SK-N-SH treated with all-trans-retinoic acid at 6 μM for 48 hours (cell line): ENCODE data around the gene MRPL40.

Source experiments
- ATAC-seq: fragments of 200-7000 bp; cut with Tn5 transposase; 3 replicates; pipeline ENCODE4 v1.9.1; 2020; ENCODE audit warnings: mild to moderate bottlenecking, moderate library complexity
- ARNTL ChIP-seq: fragments of 450-650 bp; formaldehyde crosslinking; IDR thresholded peaks from 2 replicates; pipeline ENCODE4 v1.5.0; 2020; ENCODE audit warnings: low read depth, mild to moderate bottlenecking, moderate library complexity, borderline replicate concordance
- BACH2 ChIP-seq: fragments of 250-450 bp; sonication (Bioruptor Pico); IDR thresholded peaks from 2 replicates; pipeline ENCODE4 v1.9.0; 2021; ENCODE audit warnings: mild to moderate bottlenecking, borderline replicate concordance
- CSDC2 ChIP-seq: fragments of 250-450 bp; sonication (Bioruptor Pico); IDR thresholded peaks from 2 replicates; pipeline ENCODE4 v1.5.0; 2020; ENCODE audit warnings: mild to moderate bottlenecking, moderate library complexity
- ESRRG ChIP-seq: fragments of 250-450 bp; sonication (Bioruptor Pico); IDR thresholded peaks from 2 replicates; pipeline ENCODE4 v1.6.1; 2021; ENCODE audit warnings: mild to moderate bottlenecking
- GLIS3 ChIP-seq: fragments of 250-450 bp; sonication (Bioruptor Pico); IDR thresholded peaks from 2 replicates; pipeline ENCODE4 v1.5.0; 2020; ENCODE audit warnings: mild to moderate bottlenecking, moderate library complexity
- OSR1 ChIP-seq: fragments of 250-450 bp; sonication (Bioruptor Pico); IDR thresholded peaks from 2 replicates; pipeline ENCODE4 v1.8.0; 2022; ENCODE audit warnings: moderate library complexity, mild to moderate bottlenecking, inconsistent platforms
- PPARA ChIP-seq: fragments of 250-450 bp; sonication (Bioruptor Pico); IDR thresholded peaks from 2 replicates; pipeline ENCODE4 v1.5.0; 2020; ENCODE audit warnings: mild to moderate bottlenecking, borderline replicate concordance
- RARB ChIP-seq: fragments of 250-450 bp; sonication (Bioruptor Pico); IDR thresholded peaks from 2 replicates; pipeline ENCODE4 v1.8.0; 2021; ENCODE audit warnings: mild to moderate bottlenecking, moderate library complexity
- TCF4 ChIP-seq: fragments of 250-450 bp; sonication (Bioruptor Pico); IDR thresholded peaks from 2 replicates; pipeline ENCODE4 v1.8.0; 2021; ENCODE audit warnings: mild to moderate bottlenecking, moderate library complexity, borderline replicate concordance
- TOX ChIP-seq: fragments of 250-450 bp; sonication (Bioruptor Pico); IDR thresholded peaks from 2 replicates; pipeline ENCODE4 v1.8.0; 2021; ENCODE audit warnings: mild to moderate bottlenecking, moderate library complexity, borderline replicate concordance
- ZC3H10 ChIP-seq: fragments of 250-450 bp; sonication (Bioruptor Pico); IDR thresholded peaks from 2 replicates; pipeline ENCODE4 v1.5.1; 2021; ENCODE audit warnings: mild to moderate bottlenecking, moderate library complexity
- ZFP30 ChIP-seq: fragments of 450-650 bp; formaldehyde crosslinking; IDR thresholded peaks from 2 replicates; pipeline ENCODE4 v1.5.0; 2022; ENCODE audit warnings: mild to moderate bottlenecking, moderate library complexity
- ZNF565 ChIP-seq: fragments of 450-650 bp; formaldehyde crosslinking; conservative IDR thresholded peaks from 2 replicates; pipeline ENCODE4 v1.5.0; 2020; ENCODE audit warnings: low read depth, mild to moderate bottlenecking, moderate library complexity
- ZNF70 ChIP-seq: fragments of 450-650 bp; formaldehyde crosslinking; IDR thresholded peaks from 2 replicates; pipeline ENCODE4 v1.5.0; 2020; ENCODE audit warnings: mild to moderate bottlenecking, moderate library complexity
- ZNF8 ChIP-seq: fragments of 450-650 bp; formaldehyde crosslinking; IDR thresholded peaks from 2 replicates; pipeline ENCODE4 v1.5.0; 2020; ENCODE audit warnings: mild to moderate bottlenecking, moderate library complexity
- TF ChIP-seq, protein P1 (sequence below): fragments of 250-450 bp; sonication (Bioruptor Pico); IDR thresholded peaks from 2 replicates; pipeline ENCODE4 v1.5.1; 2021; ENCODE audit warnings: mild to moderate bottlenecking, moderate library complexity
- TF ChIP-seq, protein P2 (sequence below): fragments of 250-450 bp; sonication (Bioruptor Pico); IDR thresholded peaks from 2 replicates; pipeline ENCODE4 v1.5.1; 2020; ENCODE audit warnings: low read depth, mild to moderate bottlenecking, moderate library complexity
- TF ChIP-seq, protein P3 (sequence below): fragments of 250-450 bp; sonication (Bioruptor Pico); IDR thresholded peaks from 2 replicates; pipeline ENCODE4 v1.5.0; 2020; ENCODE audit warnings: mild to moderate bottlenecking, moderate library complexity
- TF ChIP-seq, protein P4 (sequence below): fragments of 250-450 bp; sonication (Bioruptor Pico); IDR thresholded peaks from 2 replicates; pipeline ENCODE4 v1.8.0; 2021; ENCODE audit warnings: low read depth, mild to moderate bottlenecking, moderate library complexity, borderline replicate concordance
- TF ChIP-seq, protein P5 (sequence below): fragments of 250-450 bp; sonication (Bioruptor Pico); IDR thresholded peaks from 2 replicates; pipeline ENCODE4 v1.8.0; 2020; ENCODE audit warnings: mild to moderate bottlenecking, moderate library complexity, borderline replicate concordance

Gene MRPL40

DNA sequence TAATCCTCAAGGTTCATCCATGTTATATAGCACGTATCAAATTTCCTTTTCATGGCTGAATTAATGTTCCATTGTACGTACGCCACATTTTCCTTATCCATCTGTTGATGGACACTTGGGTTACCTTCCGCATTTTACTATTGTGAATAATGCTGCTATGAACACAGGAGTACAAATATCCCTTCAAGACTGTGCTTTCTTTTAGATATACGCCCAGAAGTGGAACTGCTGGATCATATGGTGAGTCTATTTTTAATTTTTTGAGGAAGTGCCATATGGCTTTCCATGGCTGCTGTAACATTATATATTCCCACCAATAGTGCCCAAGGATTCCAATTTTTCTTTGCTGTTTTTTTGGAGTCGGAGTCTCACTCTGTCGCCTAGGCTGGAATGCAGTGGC lies 6.0 kb downstream of the MRPL40 start:
- TF ChIP-seq ZNF70 (CRISPR knock-in tag) (no peak), OSR1 (CRISPR knock-in tag) (no peak), ESRRG (CRISPR knock-in tag) (no peak), CSDC2 (CRISPR knock-in tag) (no peak), ZC3H10 (CRISPR knock-in tag) (no peak), RARB (CRISPR knock-in tag) (no peak), ARNTL (CRISPR knock-in tag) (no peak), GLIS3 (no peak), BACH2 (CRISPR knock-in tag) (no peak), TCF4 (CRISPR knock-in tag) (no peak), PPARA (CRISPR knock-in tag) (no peak)
- TF ChIP-seq, protein P1, sequence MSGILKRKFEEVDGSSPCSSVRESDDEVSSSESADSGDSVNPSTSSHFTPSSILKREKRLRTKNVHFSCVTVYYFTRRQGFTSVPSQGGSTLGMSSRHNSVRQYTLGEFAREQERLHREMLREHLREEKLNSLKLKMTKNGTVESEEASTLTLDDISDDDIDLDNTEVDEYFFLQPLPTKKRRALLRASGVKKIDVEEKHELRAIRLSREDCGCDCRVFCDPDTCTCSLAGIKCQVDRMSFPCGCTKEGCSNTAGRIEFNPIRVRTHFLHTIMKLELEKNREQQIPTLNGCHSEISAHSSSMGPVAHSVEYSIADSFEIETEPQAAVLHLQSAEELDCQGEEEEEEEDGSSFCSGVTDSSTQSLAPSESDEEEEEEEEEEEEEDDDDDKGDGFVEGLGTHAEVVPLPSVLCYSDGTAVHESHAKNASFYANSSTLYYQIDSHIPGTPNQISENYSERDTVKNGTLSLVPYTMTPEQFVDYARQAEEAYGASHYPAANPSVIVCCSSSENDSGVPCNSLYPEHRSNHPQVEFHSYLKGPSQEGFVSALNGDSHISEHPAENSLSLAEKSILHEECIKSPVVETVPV = no peak
- TF ChIP-seq, protein P2, sequence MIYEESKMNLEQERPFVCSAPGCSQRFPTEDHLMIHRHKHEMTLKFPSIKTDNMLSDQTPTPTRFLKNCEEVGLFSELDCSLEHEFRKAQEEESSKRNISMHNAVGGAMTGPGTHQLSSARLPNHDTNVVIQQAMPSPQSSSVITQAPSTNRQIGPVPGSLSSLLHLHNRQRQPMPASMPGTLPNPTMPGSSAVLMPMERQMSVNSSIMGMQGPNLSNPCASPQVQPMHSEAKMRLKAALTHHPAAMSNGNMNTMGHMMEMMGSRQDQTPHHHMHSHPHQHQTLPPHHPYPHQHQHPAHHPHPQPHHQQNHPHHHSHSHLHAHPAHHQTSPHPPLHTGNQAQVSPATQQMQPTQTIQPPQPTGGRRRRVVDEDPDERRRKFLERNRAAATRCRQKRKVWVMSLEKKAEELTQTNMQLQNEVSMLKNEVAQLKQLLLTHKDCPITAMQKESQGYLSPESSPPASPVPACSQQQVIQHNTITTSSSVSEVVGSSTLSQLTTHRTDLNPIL (CRISPR knock-in tag) = no peak
- TF ChIP-seq, protein P3, sequence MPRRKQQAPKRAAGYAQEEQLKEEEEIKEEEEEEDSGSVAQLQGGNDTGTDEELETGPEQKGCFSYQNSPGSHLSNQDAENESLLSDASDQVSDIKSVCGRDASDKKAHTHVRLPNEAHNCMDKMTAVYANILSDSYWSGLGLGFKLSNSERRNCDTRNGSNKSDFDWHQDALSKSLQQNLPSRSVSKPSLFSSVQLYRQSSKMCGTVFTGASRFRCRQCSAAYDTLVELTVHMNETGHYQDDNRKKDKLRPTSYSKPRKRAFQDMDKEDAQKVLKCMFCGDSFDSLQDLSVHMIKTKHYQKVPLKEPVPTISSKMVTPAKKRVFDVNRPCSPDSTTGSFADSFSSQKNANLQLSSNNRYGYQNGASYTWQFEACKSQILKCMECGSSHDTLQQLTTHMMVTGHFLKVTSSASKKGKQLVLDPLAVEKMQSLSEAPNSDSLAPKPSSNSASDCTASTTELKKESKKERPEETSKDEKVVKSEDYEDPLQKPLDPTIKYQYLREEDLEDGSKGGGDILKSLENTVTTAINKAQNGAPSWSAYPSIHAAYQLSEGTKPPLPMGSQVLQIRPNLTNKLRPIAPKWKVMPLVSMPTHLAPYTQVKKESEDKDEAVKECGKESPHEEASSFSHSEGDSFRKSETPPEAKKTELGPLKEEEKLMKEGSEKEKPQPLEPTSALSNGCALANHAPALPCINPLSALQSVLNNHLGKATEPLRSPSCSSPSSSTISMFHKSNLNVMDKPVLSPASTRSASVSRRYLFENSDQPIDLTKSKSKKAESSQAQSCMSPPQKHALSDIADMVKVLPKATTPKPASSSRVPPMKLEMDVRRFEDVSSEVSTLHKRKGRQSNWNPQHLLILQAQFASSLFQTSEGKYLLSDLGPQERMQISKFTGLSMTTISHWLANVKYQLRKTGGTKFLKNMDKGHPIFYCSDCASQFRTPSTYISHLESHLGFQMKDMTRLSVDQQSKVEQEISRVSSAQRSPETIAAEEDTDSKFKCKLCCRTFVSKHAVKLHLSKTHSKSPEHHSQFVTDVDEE (CRISPR knock-in tag) = no peak
- TF ChIP-seq, protein P4, sequence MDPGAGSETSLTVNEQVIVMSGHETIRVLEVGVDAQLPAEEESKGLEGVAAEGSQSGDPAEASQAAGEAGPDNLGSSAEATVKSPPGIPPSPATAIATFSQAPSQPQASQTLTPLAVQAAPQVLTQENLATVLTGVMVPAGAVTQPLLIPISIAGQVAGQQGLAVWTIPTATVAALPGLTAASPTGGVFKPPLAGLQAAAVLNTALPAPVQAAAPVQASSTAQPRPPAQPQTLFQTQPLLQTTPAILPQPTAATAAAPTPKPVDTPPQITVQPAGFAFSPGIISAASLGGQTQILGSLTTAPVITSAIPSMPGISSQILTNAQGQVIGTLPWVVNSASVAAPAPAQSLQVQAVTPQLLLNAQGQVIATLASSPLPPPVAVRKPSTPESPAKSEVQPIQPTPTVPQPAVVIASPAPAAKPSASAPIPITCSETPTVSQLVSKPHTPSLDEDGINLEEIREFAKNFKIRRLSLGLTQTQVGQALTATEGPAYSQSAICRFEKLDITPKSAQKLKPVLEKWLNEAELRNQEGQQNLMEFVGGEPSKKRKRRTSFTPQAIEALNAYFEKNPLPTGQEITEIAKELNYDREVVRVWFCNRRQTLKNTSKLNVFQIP (CRISPR knock-in tag) = no peak
- TF ChIP-seq, all 23 proteins: peak for 0
- no peak for ATAC-seq

DNA sequence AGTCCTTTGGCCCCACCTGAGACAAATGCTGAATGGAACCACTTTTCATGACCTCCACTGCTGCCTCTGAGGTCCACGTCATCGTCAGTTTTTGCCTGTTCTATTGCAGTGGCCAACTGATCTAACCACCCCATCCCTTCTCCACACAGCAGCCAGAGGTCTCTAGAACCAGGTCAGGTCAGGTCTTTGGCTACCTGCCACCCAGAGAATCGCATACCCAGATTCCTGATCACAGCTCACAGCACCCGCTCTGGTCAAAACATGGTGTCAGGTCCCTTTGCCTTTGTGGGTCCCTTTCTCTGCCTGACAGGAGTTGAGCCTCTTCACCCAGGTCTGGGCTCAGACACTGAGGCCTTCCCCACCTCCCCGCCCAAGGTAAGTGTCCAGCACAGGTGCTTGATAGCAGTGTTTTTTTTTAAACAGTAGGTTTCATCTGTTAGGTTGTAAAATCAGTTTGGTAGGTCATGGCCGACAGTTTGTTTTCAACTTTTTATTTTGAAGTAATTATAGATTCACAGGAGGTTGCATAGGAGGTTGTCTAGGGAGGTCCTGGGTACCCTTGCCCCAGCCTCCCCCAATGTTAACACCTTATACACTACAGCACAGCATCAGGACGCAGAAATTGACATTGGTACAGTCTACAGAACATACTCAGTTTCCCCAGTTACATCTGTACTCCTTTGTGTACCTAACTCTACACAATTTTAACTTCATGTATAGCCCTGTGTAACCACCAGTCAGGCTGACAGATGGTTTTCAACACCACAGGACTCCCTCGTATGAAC lies 8.3 kb downstream of the MRPL40 start:
- ATAC-seq = no peak
- TF ChIP-seq ZNF565 (CRISPR knock-in tag) (no peak), PPARA (CRISPR knock-in tag) (no peak), RARB (CRISPR knock-in tag) (no peak), TCF4 (CRISPR knock-in tag) (no peak), ZNF8 (CRISPR knock-in tag) (no peak), ZFP30 (CRISPR knock-in tag) (no peak), BACH2 (CRISPR knock-in tag) (no peak), CSDC2 (CRISPR knock-in tag) (no peak), ARNTL (CRISPR knock-in tag) (no peak), GLIS3 (no peak), TOX (no peak), ZC3H10 (CRISPR knock-in tag) (no peak)
- TF ChIP-seq, protein P5, sequence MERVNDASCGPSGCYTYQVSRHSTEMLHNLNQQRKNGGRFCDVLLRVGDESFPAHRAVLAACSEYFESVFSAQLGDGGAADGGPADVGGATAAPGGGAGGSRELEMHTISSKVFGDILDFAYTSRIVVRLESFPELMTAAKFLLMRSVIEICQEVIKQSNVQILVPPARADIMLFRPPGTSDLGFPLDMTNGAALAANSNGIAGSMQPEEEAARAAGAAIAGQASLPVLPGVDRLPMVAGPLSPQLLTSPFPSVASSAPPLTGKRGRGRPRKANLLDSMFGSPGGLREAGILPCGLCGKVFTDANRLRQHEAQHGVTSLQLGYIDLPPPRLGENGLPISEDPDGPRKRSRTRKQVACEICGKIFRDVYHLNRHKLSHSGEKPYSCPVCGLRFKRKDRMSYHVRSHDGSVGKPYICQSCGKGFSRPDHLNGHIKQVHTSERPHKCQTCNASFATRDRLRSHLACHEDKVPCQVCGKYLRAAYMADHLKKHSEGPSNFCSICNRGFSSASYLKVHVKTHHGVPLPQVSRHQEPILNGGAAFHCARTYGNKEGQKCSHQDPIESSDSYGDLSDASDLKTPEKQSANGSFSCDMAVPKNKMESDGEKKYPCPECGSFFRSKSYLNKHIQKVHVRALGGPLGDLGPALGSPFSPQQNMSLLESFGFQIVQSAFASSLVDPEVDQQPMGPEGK (CRISPR knock-in tag) = no peak
- TF ChIP-seq, protein P2 (CRISPR knock-in tag) = no peak
- TF ChIP-seq, protein P3 (CRISPR knock-in tag) = no peak
- TF ChIP-seq, protein P4 (CRISPR knock-in tag) = no peak
